ENCODE results near the gene TRIM13.
"Not testable (repeated sequence)": the region's sequence is repeated elsewhere in the genome, so short reads cannot be mapped to it uniquely, and the experiment has no call there.

TRIM13 gene

GRCh38 chr13:49998714-49999624 lies 2.1 kb downstream of the TRIM13 start:
- DNase-seq = no peak

GRCh38 chr13:50001287-50001686 lies 4.4 kb downstream of the TRIM13 start:
- no peak for DNase-seq

GRCh38 chr13:50006426-50007135 lies 9.7 kb downstream of the TRIM13 start:
- DNase-seq = no peak

DNA sequence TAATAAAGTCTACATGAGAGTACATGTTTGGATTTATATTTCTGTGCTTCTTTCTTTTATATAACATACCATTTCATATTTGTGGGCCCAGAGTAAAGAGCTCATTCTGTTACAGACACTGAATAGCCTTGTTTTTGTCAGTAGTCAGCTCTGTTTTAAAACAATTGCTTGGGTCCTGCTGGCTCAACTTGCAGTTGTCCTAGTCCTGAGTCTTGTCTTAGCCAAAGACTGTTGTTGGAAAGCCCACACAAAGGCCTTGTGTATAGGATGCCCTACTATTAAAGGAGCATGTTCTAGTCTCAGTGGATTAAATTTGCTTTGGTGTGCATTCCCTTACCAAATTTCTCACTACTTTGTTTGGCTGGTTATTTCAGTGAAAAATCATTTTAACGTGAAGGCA lies 14.6 kb downstream of the TRIM13 start:
- no peak for DNase-seq

DNA sequence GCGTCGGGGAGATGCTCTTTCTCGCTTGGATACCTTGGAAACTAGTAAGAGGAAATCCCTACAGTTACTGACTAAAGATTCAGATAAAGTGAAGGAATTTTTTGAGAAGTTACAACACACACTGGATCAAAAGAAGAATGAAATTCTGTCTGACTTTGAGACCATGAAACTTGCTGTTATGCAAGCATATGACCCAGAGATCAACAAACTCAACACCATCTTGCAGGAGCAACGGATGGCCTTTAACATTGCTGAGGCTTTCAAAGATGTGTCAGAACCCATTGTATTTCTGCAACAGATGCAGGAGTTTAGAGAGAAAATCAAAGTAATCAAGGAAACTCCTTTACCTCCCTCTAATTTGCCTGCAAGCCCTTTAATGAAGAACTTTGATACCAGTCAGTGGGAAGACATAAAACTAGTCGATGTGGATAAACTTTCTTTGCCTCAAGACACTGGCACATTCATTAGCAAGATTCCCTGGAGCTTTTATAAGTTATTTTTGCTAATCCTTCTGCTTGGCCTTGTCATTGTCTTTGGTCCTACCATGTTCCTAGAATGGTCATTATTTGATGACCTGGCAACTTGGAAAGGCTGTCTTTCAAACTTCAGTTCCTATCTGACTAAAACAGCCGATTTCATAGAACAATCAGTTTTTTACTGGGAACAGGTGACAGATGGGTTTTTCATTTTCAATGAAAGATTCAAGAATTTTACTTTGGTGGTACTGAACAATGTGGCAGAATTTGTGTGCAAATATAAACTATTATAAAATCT lies 15.7 kb downstream of the TRIM13 start:
- no peak for DNase-seq

- DNase-seq = no peak
Measured at GRCh38 chr13:50014386-50014785, 17.5 kb downstream of the TRIM13 start.

DNA sequence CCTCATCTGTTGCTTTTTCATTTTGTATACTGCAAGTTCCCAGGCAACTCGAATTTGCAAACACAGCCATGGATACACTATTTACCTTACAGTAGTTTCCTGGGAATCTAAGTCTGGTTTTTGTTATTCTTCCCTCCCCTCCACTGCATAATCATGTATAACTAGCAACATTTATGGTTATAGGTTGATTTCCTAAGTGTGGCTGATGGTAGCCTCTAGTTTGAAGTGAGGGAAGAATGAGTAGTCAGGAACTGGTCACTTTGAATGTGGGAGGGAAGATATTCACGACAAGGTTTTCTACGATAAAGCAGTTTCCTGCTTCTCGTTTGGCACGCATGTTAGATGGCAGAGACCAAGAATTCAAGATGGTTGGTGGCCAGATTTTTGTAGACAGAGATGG lies 18.4 kb downstream of the TRIM13 start, which contains the start of gene KCNRG:
Gene KCNRG (plus strand): TSS at position 187 of the 400 bp plus-strand sequence. CDS start 50 bp downstream, at position 237.
- DNase-seq = no peak

- no peak for DNase-seq
Measured at GRCh38 chr13:50015750-50016149, 18.9 kb downstream of the TRIM13 start.

GRCh38 chr13:50016444-50016843 lies 19.6 kb downstream of the TRIM13 start:
- no peak for DNase-seq

GRCh38 chr13:50017819-50018218 lies 21.0 kb downstream of the TRIM13 start:
- DNase-seq = no peak

DNA sequence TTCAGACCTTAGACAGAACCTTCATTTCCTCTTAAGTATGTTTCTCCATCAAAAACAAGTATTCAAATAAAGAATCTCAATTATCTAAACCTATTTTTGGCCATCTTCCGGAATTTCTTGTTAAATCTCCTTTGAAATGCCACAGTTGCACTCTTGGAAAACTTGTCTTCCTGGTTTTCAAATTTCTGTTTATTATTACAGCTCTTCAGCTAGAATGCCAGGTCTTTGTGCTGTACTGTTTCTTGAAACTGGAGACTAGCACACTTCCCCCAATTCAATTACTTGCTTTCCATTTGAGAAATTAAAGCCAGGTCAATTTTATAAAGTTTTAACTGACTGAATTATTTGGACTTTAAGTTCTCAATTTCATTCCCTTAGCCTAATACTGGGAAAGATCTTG lies 28.6 kb downstream of the TRIM13 start:
- DNase-seq = no peak

- DNase-seq = no peak
Measured at GRCh38 chr13:50026788-50027473, 30.1 kb downstream of the TRIM13 start.

DNA sequence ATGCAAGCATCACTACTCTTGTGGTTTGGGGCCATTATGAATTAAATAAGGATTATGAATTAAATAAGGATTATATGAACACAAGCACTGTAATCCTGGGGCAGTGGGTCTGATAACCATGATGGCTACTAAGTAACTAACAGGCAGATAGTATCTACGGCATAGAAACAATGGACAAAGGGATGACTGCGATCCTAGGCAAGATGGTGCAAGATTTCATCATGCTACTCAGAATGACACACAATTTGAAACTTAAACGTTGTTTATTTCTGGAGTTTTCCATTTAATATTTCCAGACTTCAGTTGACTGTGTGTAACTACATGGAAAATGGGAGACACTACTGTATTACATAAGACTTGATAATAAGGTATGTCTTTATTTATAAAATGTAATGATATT lies 33.5 kb downstream of the TRIM13 start:
- no peak for DNase-seq

GRCh38 chr13:50033725-50034124 lies 36.9 kb downstream of the TRIM13 start:
- no peak for DNase-seq

- DNase-seq = no peak
Measured at GRCh38 chr13:50037788-50038187, 40.9 kb downstream of the TRIM13 start.

- DNase-seq = no peak
Measured at GRCh38 chr13:50038266-50038665, 41.4 kb downstream of the TRIM13 start.

DNA sequence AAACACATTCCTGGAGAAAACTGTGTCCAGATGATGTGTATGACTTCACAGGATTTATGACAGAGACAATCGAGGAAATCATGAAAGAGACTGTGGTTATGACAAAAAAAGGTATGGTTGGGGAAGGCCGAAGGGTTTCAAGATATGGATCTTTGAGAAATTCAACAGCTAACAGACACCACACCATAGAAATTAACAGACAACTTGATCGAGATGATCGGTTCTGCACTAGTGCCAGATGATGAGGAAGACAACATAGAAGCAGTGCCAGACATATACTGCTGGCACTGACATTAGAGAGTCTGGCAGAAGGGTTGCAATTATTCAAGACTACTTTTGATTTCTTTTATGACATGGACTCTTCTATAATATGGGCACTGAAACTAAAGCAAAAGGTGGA lies 55.6 kb downstream of the TRIM13 start:
- DNase-seq = no peak

- no peak for DNase-seq
Measured at GRCh38 chr13:50053844-50054243, 57.0 kb downstream of the TRIM13 start.

- DNase-seq = no peak
Measured at GRCh38 chr13:50055454-50055853, 58.6 kb downstream of the TRIM13 start.

DNA sequence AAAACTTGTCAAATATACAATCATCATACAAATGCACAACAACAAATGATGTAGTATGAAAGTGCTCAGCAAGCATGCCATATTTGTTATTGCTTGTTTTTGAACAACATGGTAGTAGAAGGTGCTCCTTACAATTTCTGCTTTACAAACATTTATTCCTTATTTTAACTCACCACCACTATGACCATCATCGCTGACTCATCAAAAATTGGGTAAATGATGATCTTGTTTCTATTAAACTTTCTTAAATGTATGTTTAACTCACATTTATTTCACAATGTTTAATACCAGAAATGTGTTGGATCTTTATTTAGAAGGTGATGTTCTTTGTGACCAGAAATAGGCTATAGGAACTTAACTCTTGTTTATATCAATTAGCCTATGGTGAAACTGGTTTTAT lies 63.9 kb downstream of the TRIM13 start:
- DNase-seq = no peak

GRCh38 chr13:50062336-50062735 lies 65.5 kb downstream of the TRIM13 start:
- not testable (repeated sequence) for DNase-seq

DNA sequence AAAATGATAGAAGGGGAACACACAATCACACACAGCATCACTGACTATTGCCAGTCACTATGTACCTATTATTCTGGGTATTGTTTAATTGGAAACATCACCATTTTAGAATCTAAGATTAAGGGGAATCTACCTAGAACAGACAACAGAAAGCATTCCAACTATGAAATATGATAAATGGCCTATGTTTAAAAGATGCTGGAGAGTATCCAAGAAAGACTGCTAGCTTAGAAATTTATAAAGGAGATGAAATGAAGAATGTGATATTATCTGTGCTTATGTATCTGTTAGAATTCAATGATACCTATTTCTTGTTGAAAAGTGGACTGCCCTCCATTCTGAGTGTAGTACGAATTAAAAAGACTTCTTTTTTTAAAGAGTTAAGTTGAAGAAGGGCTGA lies 68.9 kb downstream of the TRIM13 start:
- no peak for DNase-seq

Data from SHP77 (cell line).